Stomach (tissue), 9 donors: ENCODE measurements around the gene ARID5B. TPM values are rescaled to one million over a fixed set of nuclear protein-coding genes. Genes with fewer than 3 reads are reported as not detected.

Experiments used
- DNase-seq, 2 donors: peaks; one replicate each; pipeline versions ENCODE4 v3.0.0 to v3.0.0-alpha.2; 2013 to 2019
- H3K27ac ChIP-seq, 5 donors: fragments of 200-600 bp in 4 of 5; sonication (generic) in 4 of 5; one replicate each; pipeline ENCODE4 v1.5.1; 2013 to 2019; ENCODE audit warnings: mild to moderate bottlenecking in 1 of 5, moderate library complexity in 1 of 5
- H3K27me3 ChIP-seq, 3 donors: fragments of 200-600 bp; sonication (generic); one replicate each; pipeline ENCODE4 v1.5.1; 2017 to 2019; ENCODE audit warnings: mixed run types in 1 of 3
- H3K36me3 ChIP-seq, 4 donors: fragments of 200-600 bp; sonication (generic); 1 replicate in 3 of 4; 2 replicates in 1 of 4; pipeline ENCODE4 v1.5.1; 2016 to 2019
- H3K4me1 ChIP-seq, 4 donors: fragments of 200-600 bp; sonication (generic); one replicate each; pipeline ENCODE4 v1.5.1; 2016 to 2019
- H3K4me3 ChIP-seq, 4 donors: fragments of 200-600 bp; sonication (generic) in 3 of 4; one replicate each; pipeline ENCODE4 v1.5.1; 2016 to 2019; ENCODE audit warnings: mild to moderate bottlenecking in 1 of 4
- H3K9me3 ChIP-seq, 4 donors: fragments of 200-600 bp; sonication (generic); one replicate each; pipeline ENCODE4 v1.5.1; 2016 to 2019
- EP300 ChIP-seq: sonication (generic); formaldehyde crosslinking; IDR thresholded peaks from one replicate; pipeline ENCODE4 v1.6.1; 2017; ENCODE audit warnings: antibody characterized with exemption
- POLR2A ChIP-seq, 4 donors: fragments of 450-650 bp; IDR thresholded peaks; one replicate each; pipeline ENCODE4 v1.6.1; 2016; ENCODE audit warnings: antibody characterized with exemption in 4 of 4, control low read depth in 2 of 4, mild to moderate bottlenecking in 1 of 4, moderate library complexity in 1 of 4
- POLR2AphosphoS5 ChIP-seq, 3 donors: sonication (generic); formaldehyde crosslinking; IDR thresholded peaks; one replicate each; pipeline ENCODE4 v1.6.1; 2016; ENCODE audit warnings: antibody characterized with exemption in 3 of 3
- WGBS, 5 donors: extraction: QIAGEN DNeasy Blood & Tissue Kit in 3 of 5; methylation state at CpG; one replicate each; pipeline versions ENCODE4 v1.1.5 to v1.1.7; 2013 to 2018; 5-methylcytosine and 5-hydroxymethylcytosine counted together
- intact Hi-C: fragments of 100-400 bp; cut with DNase I; formaldehyde crosslinking; loops from one replicate; pipeline ENCODE4 v1.15.1; 2023; ENCODE audit warnings: low total_unique reads
- polyA plus RNA-seq, 3 donors: library from polyadenylated mRNA; stranded (reverse); fragments of 200-250 nt; gene quantifications; one replicate each; pipeline ENCODE4 v1.2.3, GENCODE V29; 2013
- total RNA-seq, 5 donors: library from RNA; depleted of rRNA; stranded (reverse); fragments of >200 nt; gene quantifications; one replicate each; pipeline versions ENCODE4 v1.1.0 to v1.2.3, GENCODE V29; 2014 to 2016
- TF ChIP-seq, protein P1 (sequence below), 7 experiments: fragments of 450-650 bp in 4 of 7; fragments of 200-600 bp in 3 of 7; sonication (generic) in 3 of 7; IDR thresholded peaks; one replicate each; pipeline ENCODE4 v1.5.1; 2016 to 2019; ENCODE audit warnings: antibody characterized with exemption in 7 of 7, control low read depth in 2 of 7, mild to moderate bottlenecking in 1 of 7
- donor health status: healthy with polysubstance abuse.
- donor health status: Bipolar disorder and iron deficiency.
- donor health status: healthy.

The ARID5B gene
- total and polyA plus RNA-seq, 8 donors, result 5.4 to 64.2 (median 11.9) TPM

DNA sequence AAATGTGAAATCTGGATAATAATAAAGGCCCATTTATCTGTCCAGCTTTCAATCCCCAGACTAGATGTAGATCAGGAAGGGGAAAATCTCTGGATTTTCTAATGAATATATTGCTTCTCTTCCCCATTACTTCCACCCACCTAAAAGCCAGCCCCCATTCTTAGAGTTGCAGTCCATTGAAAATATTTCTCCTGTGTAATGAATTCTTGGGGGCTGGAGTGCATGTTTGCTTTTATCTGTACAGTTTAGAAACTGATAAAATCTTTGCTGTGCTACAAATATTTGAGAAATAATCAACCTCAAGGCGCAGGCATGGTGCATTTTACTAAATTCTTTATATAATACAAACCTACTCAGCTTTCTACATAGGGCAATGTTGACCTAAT lies 180.8 kb downstream of the ARID5B start:
- H3K36me3 ChIP-seq, result peaks cover 13 to 37% (median 30%) of the 10 kb centered on the region in 4 donors
- no peak for DNase-seq
- 35 to 48% (median 36%) methylated on average over 1 of the region's 1 CpG for WGBS, 5 donors
- H3K9me3 ChIP-seq, result no peaks in the 10 kb centered on the region
- no peak overlapping the region for H3K4me3 ChIP-seq
- H3K4me1 ChIP-seq, result peaks cover 32 to 65% (median 49%) of the 10 kb centered on the region in 4 donors
- peak overlapping the region in 4 of 5 donors; percentile 81 to 89 (median 84) for H3K27ac ChIP-seq
- TF ChIP-seq, protein P1, sequence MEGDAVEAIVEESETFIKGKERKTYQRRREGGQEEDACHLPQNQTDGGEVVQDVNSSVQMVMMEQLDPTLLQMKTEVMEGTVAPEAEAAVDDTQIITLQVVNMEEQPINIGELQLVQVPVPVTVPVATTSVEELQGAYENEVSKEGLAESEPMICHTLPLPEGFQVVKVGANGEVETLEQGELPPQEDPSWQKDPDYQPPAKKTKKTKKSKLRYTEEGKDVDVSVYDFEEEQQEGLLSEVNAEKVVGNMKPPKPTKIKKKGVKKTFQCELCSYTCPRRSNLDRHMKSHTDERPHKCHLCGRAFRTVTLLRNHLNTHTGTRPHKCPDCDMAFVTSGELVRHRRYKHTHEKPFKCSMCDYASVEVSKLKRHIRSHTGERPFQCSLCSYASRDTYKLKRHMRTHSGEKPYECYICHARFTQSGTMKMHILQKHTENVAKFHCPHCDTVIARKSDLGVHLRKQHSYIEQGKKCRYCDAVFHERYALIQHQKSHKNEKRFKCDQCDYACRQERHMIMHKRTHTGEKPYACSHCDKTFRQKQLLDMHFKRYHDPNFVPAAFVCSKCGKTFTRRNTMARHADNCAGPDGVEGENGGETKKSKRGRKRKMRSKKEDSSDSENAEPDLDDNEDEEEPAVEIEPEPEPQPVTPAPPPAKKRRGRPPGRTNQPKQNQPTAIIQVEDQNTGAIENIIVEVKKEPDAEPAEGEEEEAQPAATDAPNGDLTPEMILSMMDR (IDR thresholded peaks at IDR 0.05), result no peak
- TF ChIP-seq POLR2AphosphoS5 (IDR thresholded peaks at IDR 0.05) (no peak), POLR2A (IDR thresholded peaks at IDR 0.05) (no peak), EP300 (no peak)
- no peaks in the 10 kb centered on the region for H3K27me3 ChIP-seq
- intact Hi-C loops, result no loop called here

DNA sequence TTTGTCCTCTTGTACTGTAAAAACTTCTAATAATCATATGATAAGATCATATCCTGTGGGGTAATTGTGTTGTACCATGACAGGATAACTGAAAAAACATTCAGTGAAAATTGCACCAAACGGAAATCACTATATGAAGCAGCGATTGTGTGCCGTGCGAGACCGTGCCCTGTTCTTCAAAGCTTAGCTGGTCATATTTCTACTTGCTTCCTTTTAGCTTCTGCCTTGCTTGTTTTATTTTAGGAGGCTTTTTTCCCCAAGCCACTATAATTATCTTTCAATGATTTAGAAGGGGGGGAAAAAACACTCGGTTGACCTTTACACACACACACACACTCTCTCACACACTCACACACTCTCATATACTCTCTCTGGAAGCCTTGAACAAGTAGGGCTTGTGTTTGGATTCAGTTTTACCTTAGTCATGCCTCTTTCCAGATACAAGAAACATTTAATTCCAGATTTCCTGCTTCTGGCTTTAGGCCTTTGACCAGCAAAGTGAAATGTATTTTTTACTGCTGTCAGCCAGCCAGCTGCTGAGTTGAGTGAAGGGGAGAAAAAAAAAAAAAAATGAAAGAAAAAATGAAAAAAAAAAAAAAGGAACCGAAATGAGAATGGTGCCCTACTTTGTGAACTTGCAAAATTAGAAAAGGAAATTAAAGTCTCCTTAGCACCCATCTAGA lies 181.4 kb downstream of the ARID5B start:
- DNase-seq, result peak in 1 of 2 donors; percentile 80

DNA sequence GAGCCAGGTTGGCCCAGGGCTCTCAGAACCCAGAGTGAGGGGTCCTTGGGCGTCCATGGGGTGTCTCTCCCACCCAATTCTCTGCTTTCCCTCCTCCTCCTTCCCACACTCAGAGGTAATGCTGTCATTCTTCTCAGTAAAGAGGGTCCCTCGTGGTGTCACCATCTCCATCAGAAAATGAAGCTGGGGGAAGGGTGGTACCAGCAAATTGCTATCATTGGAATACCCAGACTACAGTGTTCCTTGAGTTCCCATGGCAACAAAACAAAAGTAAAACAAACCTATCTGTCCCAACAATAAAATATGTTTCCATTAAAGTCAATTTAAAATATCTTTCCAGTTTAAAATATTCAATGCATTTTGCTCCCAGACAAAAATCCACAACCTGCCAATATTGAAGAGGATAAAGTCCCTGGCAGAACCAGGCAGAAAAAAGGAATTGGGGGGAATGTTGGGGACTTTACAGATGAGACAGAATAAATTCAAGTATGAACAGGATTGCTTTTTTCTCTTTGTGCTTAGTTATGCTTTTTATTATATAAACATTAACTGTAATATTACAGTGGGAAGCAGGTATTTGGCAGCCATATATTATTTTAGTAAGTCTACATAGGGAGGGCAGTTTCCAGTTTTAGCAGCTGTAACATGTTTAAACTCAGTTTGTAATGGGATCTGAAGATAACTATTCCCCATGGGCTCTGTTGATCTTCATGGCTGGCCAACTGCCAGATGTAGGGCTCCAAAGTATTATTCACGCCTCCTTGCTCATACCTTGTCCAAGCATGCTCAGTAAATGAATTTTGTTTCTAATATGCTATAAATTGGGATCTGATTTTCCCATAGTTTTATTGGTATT lies 182.1 kb downstream of the ARID5B start:
- intact Hi-C loops, result no loop called here
- Histone ChIP-seq H3K27ac (peak overlapping the region; percentile 57 to 89 (median 82)), H3K4me3 (no peak overlapping the region), H3K27me3 (no peaks in the 10 kb centered on the region), H3K36me3 (peaks cover 13 to 46% (median 39%) of the 10 kb centered on the region in 4 donors), H3K9me3 (no peaks in the 10 kb centered on the region), H3K4me1 (peaks cover 31 to 57% (median 44%) of the 10 kb centered on the region in 4 donors)
- TF ChIP-seq EP300, result no peak
- peak in 1 of 3 donors; percentile 42 for TF ChIP-seq POLR2AphosphoS5 (IDR thresholded peaks at IDR 0.05)
- DNase-seq, result peak; percentile 71 to 91
- WGBS, 5 donors, result 26 to 39% (median 28%) methylated on average over 3 of the region's 3 CpGs

More for the DNA sequence above, 181.4 kb downstream of the ARID5B start:
- TF ChIP-seq POLR2A (IDR thresholded peaks at IDR 0.05) (no peak), POLR2AphosphoS5 (IDR thresholded peaks at IDR 0.05) (no peak), EP300 (no peak)
- TF ChIP-seq, protein P1 (IDR thresholded peaks at IDR 0.05), result no peak
- WGBS, 5 donors, result 3 to 7% (median 6%) methylated on average over 7 of the region's 7 CpGs
- Histone ChIP-seq H3K27me3 (no peaks in the 10 kb centered on the region), H3K9me3 (no peaks in the 10 kb centered on the region), H3K36me3 (peaks cover 13 to 42% (median 35%) of the 10 kb centered on the region in 4 donors), H3K27ac (peak overlapping the region; percentile 57 to 89 (median 82)), H3K4me3 (no peak overlapping the region), H3K4me1 (peaks cover 31 to 59% (median 46%) of the 10 kb centered on the region in 4 donors)
- intact Hi-C loops, result no loop called here

DNA sequence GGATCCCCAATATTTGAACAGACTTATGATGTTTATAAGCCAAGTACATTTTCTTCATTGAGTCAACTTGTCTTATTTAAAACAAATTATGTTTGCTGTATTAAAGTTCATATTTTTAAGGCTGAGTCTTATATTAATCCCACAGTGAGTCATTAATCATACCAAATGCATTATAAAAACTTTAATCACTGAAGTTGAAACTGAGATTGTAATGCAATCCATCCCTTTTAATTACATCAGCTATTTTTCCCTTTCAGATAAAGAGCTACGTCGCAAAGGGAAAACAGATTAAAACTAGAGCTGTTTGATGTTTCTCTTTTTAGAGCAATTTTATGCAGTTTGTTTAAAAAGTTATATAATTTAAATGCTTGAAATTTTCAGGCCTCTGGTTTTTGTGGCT lies 183.0 kb downstream of the ARID5B start:
- Histone ChIP-seq H3K9me3 (no peaks in the 10 kb centered on the region), H3K4me1 (peaks cover 31 to 57% (median 43%) of the 10 kb centered on the region in 4 donors), H3K36me3 (peaks cover 13 to 53% (median 45%) of the 10 kb centered on the region in 4 donors), H3K27ac (peak overlapping the region in 4 of 5 donors; percentile 81 to 89 (median 84)), H3K4me3 (no peak overlapping the region), H3K27me3 (no peaks in the 10 kb centered on the region)
- intact Hi-C loops, result no loop called here
- TF ChIP-seq POLR2AphosphoS5 (IDR thresholded peaks at IDR 0.05) (no peak), POLR2A (IDR thresholded peaks at IDR 0.05) (no peak), EP300 (no peak)
- TF ChIP-seq, protein P1 (IDR thresholded peaks at IDR 0.05), result no peak
- 16 to 32% (median 26%) methylated on average over 2 of the region's 2 CpGs for WGBS, 5 donors
- peak in 1 of 2 donors; percentile 69 for DNase-seq
